HepG2 (cell line): ENCODE measurements around the gene NDUFB11. TPM values are rescaled to one million over a fixed set of nuclear protein-coding genes. Genes with fewer than 3 reads are reported as not detected.

ENCODE experiments used
- ATAD3A ChIP-seq: sonication (generic); formaldehyde crosslinking; IDR thresholded peaks from 2 replicates; pipeline ENCODE4 v1.4.0; 2020; ENCODE audit warnings: missing genetic modification reagents
- CBFB ChIP-seq: sonication (generic); formaldehyde crosslinking; IDR thresholded peaks from 2 replicates; pipeline ENCODE4 v1.4.0; 2020; ENCODE audit warnings: missing genetic modification reagents
- CHD4 ChIP-seq: fragments of 200-600 bp; sonication (generic); IDR thresholded peaks from 2 replicates; pipeline ENCODE4 v1.7.0; 2017; ENCODE audit warnings: mild to moderate bottlenecking, low read length, borderline replicate concordance
- EZH2 ChIP-seq: conservative IDR thresholded peaks from 2 replicates; pipeline ENCODE4 v1.6.1; 2012; ENCODE audit warnings: mild to moderate bottlenecking, low read depth, low read length, moderate library complexity
- HNRNPL ChIP-seq: fragments of 200-400 bp; formaldehyde crosslinking; IDR thresholded peaks from 2 replicates; pipeline ENCODE4 v1.6.1; 2017; ENCODE audit warnings: mild to moderate bottlenecking, low read depth, low read length
- IKZF1 ChIP-seq: fragments of 450-650 bp; IDR thresholded peaks from 2 replicates; pipeline ENCODE4 v1.7.1; 2016
- KMT2B ChIP-seq: IDR thresholded peaks from 2 replicates; pipeline ENCODE4 v1.6.1; 2016; ENCODE audit warnings: missing genetic modification reagents, missing compliant biosample characterization
- MLLT10 ChIP-seq: sonication (generic); formaldehyde crosslinking; IDR thresholded peaks from 2 replicates; pipeline ENCODE4 v1.4.0; 2020; ENCODE audit warnings: missing genetic modification reagents
- NCOA5 ChIP-seq: sonication (generic); formaldehyde crosslinking; IDR thresholded peaks from 2 replicates; pipeline ENCODE4 v1.4.0; 2020; ENCODE audit warnings: missing genetic modification reagents
- PCBP2 ChIP-seq: fragments of 200-400 bp; formaldehyde crosslinking; optimal IDR thresholded peaks from 2 replicates; pipeline ENCODE3; 2018; ENCODE audit warnings: low read length, low read depth; ENCODE audit not compliant: poor library complexity, severe bottlenecking
- PTBP1 ChIP-seq: fragments of 200-400 bp; formaldehyde crosslinking; IDR thresholded peaks from 2 replicates; pipeline ENCODE4 v1.6.1; 2018; ENCODE audit warnings: low read length, low read depth; ENCODE audit not compliant: poor library complexity, severe bottlenecking
- RNF2 ChIP-seq: fragments of 450-650 bp; conservative IDR thresholded peaks from 2 replicates; pipeline ENCODE4 v1.6.1; 2016; ENCODE audit warnings: low read depth
- SAP130 ChIP-seq: IDR thresholded peaks from 2 replicates; pipeline ENCODE4 v1.6.1; 2016; ENCODE audit warnings: low read depth
- SMYD3 ChIP-seq: sonication (generic); formaldehyde crosslinking; IDR thresholded peaks from 2 replicates; pipeline ENCODE4 v1.8.1; 2023; ENCODE audit warnings: mild to moderate bottlenecking, missing genetic modification reagents
- SP140L ChIP-seq: sonication (generic); formaldehyde crosslinking; IDR thresholded peaks from 2 replicates; pipeline ENCODE4 v1.4.0; 2020; ENCODE audit warnings: missing genetic modification reagents, borderline replicate concordance
- STAT5B ChIP-seq: sonication (generic); formaldehyde crosslinking; IDR thresholded peaks from 2 replicates; pipeline ENCODE4 v1.4.0; 2020; ENCODE audit warnings: missing genetic modification reagents
- TAF15 ChIP-seq: fragments of 200-400 bp; formaldehyde crosslinking; IDR thresholded peaks from one replicate; pipeline ENCODE4 v1.6.1; 2018; ENCODE audit warnings: mild to moderate bottlenecking, low read depth, low read length; ENCODE audit not compliant: poor library complexity, severe bottlenecking
- TBX2 ChIP-seq: sonication (generic); formaldehyde crosslinking; IDR thresholded peaks from 2 replicates; pipeline ENCODE4 v1.5.0; 2020; ENCODE audit warnings: missing genetic modification reagents, mild to moderate bottlenecking, borderline replicate concordance
- ZFP37 ChIP-seq: sonication (generic); formaldehyde crosslinking; IDR thresholded peaks from 2 replicates; pipeline ENCODE4 v1.4.0; 2020; ENCODE audit warnings: missing genetic modification reagents, borderline replicate concordance
- ZNF20 ChIP-seq: sonication (generic); formaldehyde crosslinking; IDR thresholded peaks from 2 replicates; pipeline ENCODE4 v1.4.0; 2020; ENCODE audit warnings: mild to moderate bottlenecking, moderate library complexity, missing genetic modification reagents
- ZNF282 ChIP-seq: fragments of 450-650 bp; IDR thresholded peaks from 2 replicates; pipeline ENCODE4 v1.6.1; 2018; ENCODE audit not compliant: partially characterized antibody
- ZNF446 ChIP-seq: sonication (generic); formaldehyde crosslinking; IDR thresholded peaks from 2 replicates; pipeline ENCODE4 v1.5.0; 2020; ENCODE audit warnings: mild to moderate bottlenecking, missing genetic modification reagents
- ZNF550 ChIP-seq: sonication (generic); formaldehyde crosslinking; IDR thresholded peaks from 2 replicates; pipeline ENCODE4 v1.4.0; 2020; ENCODE audit warnings: mild to moderate bottlenecking, missing genetic modification reagents, borderline replicate concordance
- ZNF670 ChIP-seq: sonication (generic); formaldehyde crosslinking; IDR thresholded peaks from 2 replicates; pipeline ENCODE4 v1.8.0; 2022; ENCODE audit warnings: mild to moderate bottlenecking, missing genetic modification reagents, borderline replicate concordance
- ZNF761 ChIP-seq: sonication (generic); formaldehyde crosslinking; conservative IDR thresholded peaks from 2 replicates; pipeline ENCODE4 v1.4.0; 2020; ENCODE audit warnings: mild to moderate bottlenecking, missing genetic modification reagents
- ZNF790 ChIP-seq: sonication (generic); formaldehyde crosslinking; IDR thresholded peaks from 2 replicates; pipeline ENCODE4 v1.8.0; 2022; ENCODE audit warnings: missing genetic modification reagents, mild to moderate bottlenecking, borderline replicate concordance
- ZNF816 ChIP-seq: sonication (generic); formaldehyde crosslinking; IDR thresholded peaks from 2 replicates; pipeline ENCODE4 v1.8.0; 2022; ENCODE audit warnings: missing genetic modification reagents, mild to moderate bottlenecking, borderline replicate concordance
- polyA plus RNA-seq, 8 experiments: library from polyadenylated mRNA; depleted of rRNA in 3 of 8; stranded (reverse) in 7 of 8; unstranded in 1 of 8; fragments of >200 nt; fragmentation: Illumina TruSeq in 4 of 8; extraction: Trizol in 4 of 8; gene quantifications; 2 replicates each; pipeline versions ENCODE4 v1.2.1 to v1.2.3, GENCODE V29; 2011 to 2016; ENCODE audit warnings: low read depth in 4 of 8, missing spikeins in 1 of 8, mixed read lengths in 1 of 8; ENCODE audit not compliant: insufficient read depth in 1 of 8
- total RNA-seq, 5 experiments: library from RNA; depleted of rRNA; stranded (reverse); fragments of >200 nt; fragmentation: Illumina TruSeq; extraction: Trizol; gene quantifications; 2 replicates each; pipeline ENCODE4 v1.2.3, GENCODE V29; 2016; ENCODE audit warnings: low read depth in 1 of 5
- TF ChIP-seq, protein P1 (sequence below): sonication (generic); formaldehyde crosslinking; IDR thresholded peaks from 2 replicates; pipeline ENCODE4 v1.9.0; 2021; ENCODE audit warnings: missing genetic modification reagents, mild to moderate bottlenecking, borderline replicate concordance
- TF ChIP-seq, protein P2 (sequence below): sonication (generic); formaldehyde crosslinking; IDR thresholded peaks from 2 replicates; pipeline ENCODE4 v1.5.0; 2020; ENCODE audit warnings: missing genetic modification reagents

The NDUFB11 gene
- total and polyA plus RNA-seq, 2 of the 13 experiments (the other 11 are each of a cell fraction or from before 2014, with no cell fraction given): 46.6 to 100 TPM

GRCh38 chrX:47193475-47194193 is 49.1 kb upstream of the NDUFB11 start, which contains the start of gene UBA1 (continued):
- TF ChIP-seq ZNF790 (CRISPR knock-in tag) (no peak), STAT5B (CRISPR knock-in tag) (no peak), ZFP37 (no peak), SAP130 (CRISPR knock-in tag) (peak; percentile 66; the same call in 1 of the 2 replicates), ZNF761 (no peak), TAF15 (peak; percentile 44), NCOA5 (no peak), CHD4 (no peak), PCBP2 (no peak), RNF2 (no peak), HNRNPL (no peak), SP140L (CRISPR knock-in tag) (no peak), ZNF446 (CRISPR knock-in tag) (no peak), EZH2 (no peak), ZNF670 (CRISPR knock-in tag) (no peak), CBFB (CRISPR knock-in tag) (no peak), ATAD3A (CRISPR knock-in tag) (no peak), SMYD3 (CRISPR knock-in tag) (no peak), ZNF816 (no peak), ZNF550 (CRISPR knock-in tag) (no peak), TBX2 (CRISPR knock-in tag) (no peak), ZNF282 (no peak), IKZF1 (no peak), MLLT10 (no peak), ZNF20 (CRISPR knock-in tag) (no peak), KMT2B (peak; percentile 18; the same call in 1 of the 2 replicates), PTBP1 (no peak)
- TF ChIP-seq, protein P1, sequence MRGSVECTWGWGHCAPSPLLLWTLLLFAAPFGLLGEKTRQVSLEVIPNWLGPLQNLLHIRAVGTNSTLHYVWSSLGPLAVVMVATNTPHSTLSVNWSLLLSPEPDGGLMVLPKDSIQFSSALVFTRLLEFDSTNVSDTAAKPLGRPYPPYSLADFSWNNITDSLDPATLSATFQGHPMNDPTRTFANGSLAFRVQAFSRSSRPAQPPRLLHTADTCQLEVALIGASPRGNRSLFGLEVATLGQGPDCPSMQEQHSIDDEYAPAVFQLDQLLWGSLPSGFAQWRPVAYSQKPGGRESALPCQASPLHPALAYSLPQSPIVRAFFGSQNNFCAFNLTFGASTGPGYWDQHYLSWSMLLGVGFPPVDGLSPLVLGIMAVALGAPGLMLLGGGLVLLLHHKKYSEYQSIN (CRISPR knock-in tag): no peak
- TF ChIP-seq, protein P2, sequence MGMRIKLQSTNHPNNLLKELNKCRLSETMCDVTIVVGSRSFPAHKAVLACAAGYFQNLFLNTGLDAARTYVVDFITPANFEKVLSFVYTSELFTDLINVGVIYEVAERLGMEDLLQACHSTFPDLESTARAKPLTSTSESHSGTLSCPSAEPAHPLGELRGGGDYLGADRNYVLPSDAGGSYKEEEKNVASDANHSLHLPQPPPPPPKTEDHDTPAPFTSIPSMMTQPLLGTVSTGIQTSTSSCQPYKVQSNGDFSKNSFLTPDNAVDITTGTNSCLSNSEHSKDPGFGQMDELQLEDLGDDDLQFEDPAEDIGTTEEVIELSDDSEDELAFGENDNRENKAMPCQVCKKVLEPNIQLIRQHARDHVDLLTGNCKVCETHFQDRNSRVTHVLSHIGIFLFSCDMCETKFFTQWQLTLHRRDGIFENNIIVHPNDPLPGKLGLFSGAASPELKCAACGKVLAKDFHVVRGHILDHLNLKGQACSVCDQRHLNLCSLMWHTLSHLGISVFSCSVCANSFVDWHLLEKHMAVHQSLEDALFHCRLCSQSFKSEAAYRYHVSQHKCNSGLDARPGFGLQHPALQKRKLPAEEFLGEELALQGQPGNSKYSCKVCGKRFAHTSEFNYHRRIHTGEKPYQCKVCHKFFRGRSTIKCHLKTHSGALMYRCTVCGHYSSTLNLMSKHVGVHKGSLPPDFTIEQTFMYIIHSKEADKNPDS (CRISPR knock-in tag): no peak
